ENCODE results near the gene DRC7.
"Not testable (repeated sequence)": the region's sequence is repeated elsewhere in the genome, so short reads cannot be mapped to it uniquely, and the experiment has no call there.

DRC7 gene

DNA sequence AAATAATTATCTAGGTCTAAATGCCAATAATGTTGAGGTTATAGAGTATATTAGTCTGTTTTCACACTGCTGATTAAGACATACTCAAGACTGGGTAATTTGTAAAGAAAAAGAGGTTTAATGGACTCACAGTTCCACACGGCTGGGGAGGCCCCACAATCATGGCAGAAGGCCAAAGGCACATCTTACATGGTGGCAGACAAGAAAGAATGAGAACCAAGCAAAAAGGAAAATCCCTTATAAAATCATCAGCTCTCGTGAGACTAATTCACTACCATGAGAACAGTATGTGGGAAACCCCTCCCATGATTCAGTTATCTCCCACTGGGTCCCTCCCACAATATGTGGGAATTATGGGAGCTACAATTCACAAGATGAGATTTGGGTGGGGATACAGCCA lies 38.1 kb downstream of the DRC7 start:
- no peak for DNase-seq (ENCODE audit: low read depth in 3 of 3, low spot score in 1 of 3)

DNA sequence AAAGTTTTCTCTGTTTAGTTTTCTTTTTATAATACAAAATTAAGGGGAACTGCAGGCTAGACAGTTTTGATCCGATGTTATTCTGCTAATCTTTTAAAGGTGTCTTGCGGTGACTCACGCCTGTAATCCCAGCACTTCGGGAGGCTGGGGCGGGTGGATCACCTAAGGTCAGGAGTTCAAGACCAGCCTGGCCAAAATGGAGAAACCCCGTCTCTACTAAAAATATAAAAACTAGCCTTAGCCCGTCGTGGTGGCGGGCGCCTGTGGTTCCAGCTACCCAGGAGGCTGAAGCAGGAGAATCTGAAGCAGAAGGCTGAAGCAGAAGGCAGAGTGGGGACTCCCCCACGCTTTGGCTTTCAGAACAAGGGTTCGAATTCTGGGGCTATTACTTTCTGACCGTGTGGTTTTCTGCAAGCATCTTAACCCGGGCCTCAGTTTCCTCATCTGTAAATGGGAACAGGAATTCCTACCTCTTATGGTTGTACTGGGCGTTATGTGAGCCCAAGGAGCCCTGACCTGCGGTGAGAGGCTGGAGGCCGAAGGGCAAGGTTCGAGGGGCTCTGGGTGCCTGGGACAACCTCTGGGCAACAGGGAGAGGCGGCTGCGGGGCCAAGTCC lies 39.8 kb downstream of the DRC7 start:
- DNase-seq (ENCODE audit: low read depth in 3 of 3, low spot score in 1 of 3), result no peak

DNA sequence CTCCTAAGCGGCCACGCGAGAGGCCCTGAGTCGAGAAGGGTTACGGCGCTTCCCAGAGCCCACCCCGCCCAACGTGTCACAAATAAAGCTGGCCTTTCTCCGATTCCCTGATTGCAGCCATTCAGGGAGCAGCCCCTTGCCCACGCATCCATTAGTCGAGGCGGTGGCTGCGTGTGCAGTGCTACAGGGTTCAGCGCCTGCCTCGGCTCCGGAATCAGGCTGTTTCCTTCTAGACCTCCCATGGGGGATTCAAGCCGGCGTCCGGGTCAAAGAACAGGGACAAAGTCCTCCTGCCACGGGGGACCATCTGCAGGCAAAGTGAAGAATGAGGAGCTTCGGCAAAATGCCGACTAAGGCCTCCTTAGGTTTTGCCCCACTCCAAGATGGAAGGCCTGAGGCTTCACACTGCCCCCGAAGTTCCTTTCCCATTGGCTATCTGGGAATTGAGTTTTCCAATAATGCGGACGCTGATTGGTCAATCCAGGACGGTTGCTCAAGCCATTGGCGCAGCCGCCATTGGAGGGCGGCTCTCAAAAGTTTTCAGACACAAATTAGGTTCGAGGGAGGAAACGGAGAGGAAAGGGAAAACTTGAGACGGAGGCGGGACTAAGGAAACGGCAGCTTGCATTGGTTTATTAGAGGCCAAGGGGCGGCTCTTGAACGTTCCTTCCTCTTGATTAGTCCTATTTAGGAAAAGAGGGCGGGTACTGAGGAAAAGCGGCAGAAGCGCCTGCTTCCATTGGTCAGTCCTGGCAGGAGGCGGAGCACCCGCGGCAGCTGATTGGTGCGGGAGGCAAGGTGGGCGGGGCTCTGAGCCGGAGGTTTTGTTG lies 40.5 kb downstream of the DRC7 start:
- DNase-seq (ENCODE audit: low read depth in 3 of 3, low spot score in 1 of 3), result peak; percentile 91 to 94 (median 93)

DNA sequence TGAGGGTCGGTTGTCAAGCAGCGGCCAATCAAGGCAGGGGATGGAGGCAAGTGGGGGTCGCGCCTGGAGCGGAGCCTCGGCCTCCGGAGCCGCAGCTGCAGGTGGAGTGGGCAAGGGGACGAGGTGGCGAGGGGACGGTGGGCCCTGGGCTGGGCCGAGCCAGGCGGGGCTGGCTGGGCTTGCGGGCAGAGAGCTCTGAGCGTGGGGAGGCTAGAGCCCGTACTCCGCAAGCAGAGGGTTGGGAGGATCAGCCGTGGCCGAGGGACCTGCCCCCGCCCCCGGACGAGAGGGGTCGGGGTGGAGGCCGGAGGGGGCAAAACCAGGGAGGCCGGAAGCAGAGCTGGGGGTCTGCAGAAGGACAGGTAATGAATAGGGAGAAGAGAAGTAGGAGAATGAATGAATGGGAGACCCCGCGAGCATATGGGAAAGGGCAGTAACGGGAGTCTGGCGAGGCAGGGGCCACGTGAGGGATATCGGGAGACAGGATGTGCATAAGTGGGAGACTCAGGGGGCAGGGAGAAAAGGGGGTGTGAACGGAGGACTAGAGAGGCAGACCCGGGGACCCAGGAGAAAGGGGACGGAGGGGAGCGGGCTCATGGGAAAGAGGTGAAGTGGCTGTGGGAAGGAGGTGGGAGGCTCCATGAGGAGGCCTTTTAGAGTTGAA lies 41.3 kb downstream of the DRC7 start, which contains the start of gene KATNB1:
TSS of gene KATNB1 (plus strand) at position 16 of the 664 bp plus-strand sequence. CDS start 1,474 bp downstream, outside the sequence.
- DNase-seq (ENCODE audit: low read depth in 3 of 3, low spot score in 1 of 3), result no peak

DNA sequence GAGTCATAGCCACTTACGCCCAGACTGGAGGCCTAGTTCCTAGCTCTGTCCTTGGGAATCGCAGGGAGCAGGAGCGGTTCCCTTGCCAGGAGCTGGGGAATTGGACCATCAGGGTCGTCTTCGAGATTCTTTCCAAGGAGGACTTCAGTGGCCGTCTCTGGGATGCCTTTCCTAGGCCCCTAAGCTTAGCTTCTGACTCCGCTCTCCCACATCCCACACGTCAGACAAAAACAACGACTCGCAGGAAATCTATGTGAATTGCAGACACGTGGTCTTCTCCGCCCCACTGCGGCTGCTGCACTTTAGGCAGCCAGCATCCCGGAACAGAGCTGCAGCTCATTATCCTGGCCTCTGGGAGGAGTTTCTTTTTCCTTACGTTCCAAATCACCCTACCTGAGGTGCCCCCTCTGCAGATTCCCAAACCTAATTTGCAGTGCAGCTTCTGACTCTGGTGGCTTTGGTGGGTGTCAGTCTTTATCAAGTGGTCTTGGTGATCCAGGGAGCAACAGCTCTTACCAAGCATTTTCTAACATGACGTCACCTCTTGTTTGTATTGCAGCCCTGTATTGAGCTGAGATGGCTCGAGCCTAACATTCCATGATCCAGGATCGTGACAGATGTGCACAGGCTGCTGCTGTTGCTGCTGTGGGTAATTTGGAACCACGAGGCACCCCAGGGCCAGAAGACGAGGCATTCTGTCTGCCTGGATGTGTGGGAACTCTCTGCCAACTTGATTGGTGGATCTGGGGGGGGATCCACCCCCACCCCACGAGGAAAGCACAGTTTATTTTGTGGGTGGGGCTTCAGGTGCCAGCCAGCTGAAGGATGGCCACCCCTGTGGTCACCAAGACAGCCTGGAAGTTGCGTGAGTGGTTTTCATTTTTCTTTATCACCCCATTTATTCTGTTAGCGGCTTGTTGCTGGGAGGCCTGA lies 42.1 kb downstream of the DRC7 start:
- DNase-seq (ENCODE audit: low read depth in 3 of 3, low spot score in 1 of 3), result no peak

DNA sequence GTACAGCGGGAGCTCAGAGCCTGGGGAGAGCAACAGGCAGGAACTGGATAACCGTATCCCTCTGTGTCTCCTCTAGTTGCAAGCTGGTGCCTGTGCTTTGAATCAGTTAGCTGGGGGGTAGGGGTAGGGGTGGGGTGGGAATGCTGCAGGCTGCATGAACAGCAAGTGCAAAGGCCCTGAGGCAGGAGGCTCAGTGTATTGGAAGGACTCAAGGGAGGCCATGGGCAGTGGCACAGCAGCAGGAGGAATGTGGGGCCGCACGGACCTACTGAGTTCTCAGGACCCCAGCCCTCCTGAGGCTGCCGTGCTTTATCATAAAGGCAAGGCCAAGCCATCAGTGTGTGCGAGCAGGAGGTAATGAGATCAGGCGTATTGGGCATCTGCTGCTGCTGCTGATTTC lies 44.2 kb downstream of the DRC7 start:
- no peak for DNase-seq (ENCODE audit: low read depth in 3 of 3, low spot score in 1 of 3)

DNA sequence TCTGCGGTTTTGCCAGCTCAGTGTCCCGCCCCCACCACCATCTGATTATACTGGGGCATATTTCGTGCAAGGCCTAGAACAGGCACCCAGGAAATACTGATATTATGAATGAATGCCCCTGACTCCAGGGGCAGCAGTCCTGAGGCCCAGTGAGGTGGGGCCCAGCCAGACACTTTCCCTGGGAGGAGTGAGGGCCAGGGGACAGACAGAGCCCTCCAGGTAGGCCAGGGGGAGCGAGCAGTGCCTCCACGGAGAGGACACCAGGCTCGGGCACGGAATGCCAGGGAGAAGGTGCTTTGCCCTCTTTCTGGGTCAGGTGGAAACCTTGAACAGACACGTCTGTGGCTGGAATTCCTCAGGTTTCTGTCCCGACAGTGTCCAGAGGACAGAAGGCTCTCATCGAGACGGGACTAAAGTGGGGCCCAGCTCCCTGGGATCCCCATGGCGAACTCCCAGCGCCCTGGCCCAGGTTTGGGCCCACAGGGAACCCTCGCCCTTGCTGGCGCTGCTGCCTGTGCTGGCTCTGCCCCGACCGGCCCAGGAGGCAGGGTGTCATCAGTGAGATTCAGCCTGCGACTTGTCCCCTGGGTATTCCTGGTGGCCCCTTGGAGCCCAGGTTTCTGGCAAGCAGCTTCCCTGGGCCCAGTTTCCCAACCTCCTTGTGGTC lies 45.3 kb downstream of the DRC7 start:
- no peak for DNase-seq (ENCODE audit: low read depth in 3 of 3, low spot score in 1 of 3)

DNA sequence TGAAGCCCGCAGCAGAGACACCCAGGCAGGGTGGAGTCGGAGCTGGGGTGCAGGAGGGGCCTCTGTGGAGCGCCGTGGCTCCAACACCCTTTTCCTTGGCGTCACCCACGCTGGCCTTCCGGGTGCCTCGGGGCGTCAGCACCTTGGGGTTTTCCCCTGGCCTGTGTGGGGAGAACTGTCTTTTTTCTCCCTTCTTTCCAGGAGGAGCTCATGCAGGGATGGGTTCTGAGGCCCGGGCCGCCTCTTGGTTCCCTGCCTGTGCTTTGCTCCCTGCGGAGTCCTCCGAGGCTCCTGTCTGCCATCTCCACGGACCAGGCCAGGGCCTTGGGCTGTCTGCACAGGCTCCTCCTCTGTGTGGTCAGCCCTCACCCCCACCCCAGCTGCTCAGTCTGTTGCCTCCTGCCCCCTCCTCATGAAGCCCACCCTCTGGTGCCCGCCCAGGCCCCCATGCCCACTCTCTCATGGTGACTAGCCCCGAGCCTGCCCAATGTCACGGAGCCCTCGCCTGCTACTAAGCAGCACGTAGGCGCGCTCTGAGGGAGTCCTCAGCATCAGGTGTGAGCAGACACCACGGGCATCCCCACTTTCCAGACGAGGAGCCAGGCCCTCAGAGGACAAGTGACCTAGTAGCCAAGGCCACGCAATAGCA lies 45.9 kb downstream of the DRC7 start:
- no peak for DNase-seq (ENCODE audit: low read depth in 3 of 3, low spot score in 1 of 3)

DNA sequence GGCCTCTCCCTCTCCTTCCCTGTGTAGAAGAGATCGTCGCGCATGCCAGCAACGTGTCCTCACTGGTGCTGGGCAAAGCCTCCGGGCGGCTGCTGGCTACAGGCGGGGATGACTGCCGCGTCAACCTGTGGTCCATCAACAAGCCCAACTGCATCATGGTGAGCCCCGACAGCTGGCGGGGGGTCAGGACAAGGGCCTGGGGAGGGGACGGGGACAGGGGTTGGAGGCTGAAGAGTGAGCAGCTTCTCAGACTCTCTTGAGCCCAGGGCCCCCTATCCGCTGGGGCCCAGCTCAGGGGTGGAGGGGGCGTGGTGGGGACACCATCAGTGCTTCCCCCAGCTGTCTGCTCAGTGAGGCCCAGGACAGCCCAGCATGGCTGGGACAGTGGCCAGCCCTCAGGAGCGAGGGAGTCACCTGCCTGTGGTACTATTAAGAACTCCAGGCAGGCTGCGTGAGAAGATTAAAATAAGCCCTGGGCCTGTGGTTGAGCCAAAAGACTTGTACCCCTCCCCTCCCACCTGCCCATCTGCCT lies 47.1 kb downstream of the DRC7 start:
- no peak for DNase-seq (ENCODE audit: low read depth in 3 of 3, low spot score in 1 of 3)

DNA sequence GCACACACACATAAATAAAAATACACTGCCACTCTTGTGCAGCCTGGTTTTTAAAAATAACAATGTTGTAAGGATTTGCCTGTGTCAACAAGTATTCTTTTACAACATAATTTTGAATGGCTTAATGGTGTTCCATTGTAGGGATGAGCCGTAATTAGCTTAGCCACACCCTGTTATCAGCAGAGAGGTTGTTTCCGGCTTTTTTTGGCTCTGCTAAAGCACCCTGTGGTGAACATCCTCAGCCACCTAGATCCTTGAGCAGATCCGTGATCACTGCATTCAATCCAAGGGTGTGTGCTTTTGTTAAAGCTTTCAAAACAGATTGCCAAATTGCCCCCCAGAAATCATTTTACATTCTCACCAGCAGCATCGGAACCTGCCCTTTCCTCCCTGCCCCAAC lies 47.9 kb downstream of the DRC7 start:
- no peak for DNase-seq (ENCODE audit: low read depth in 3 of 3, low spot score in 1 of 3)

DNA sequence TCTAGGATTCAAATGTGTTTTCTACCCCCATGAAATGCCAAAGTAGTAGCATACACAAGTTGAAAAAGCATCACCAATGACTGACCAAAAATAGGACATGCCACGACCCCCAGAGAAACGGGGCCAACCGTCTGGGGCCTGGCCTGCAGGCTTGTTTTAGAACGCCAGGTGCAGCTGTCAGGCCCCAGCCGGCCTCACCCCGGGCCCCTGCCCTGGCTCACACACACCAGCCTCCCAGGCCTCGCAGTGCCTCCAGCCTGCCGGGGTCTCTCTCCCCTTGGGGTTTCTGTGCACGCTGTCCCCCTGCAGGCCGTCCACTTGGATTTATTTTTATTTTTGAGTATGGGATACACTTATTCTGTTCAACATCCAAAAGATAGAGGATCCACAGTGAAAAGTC lies 48.9 kb downstream of the DRC7 start:
- DNase-seq (ENCODE audit: low read depth in 3 of 3, low spot score in 1 of 3), result no peak

DNA sequence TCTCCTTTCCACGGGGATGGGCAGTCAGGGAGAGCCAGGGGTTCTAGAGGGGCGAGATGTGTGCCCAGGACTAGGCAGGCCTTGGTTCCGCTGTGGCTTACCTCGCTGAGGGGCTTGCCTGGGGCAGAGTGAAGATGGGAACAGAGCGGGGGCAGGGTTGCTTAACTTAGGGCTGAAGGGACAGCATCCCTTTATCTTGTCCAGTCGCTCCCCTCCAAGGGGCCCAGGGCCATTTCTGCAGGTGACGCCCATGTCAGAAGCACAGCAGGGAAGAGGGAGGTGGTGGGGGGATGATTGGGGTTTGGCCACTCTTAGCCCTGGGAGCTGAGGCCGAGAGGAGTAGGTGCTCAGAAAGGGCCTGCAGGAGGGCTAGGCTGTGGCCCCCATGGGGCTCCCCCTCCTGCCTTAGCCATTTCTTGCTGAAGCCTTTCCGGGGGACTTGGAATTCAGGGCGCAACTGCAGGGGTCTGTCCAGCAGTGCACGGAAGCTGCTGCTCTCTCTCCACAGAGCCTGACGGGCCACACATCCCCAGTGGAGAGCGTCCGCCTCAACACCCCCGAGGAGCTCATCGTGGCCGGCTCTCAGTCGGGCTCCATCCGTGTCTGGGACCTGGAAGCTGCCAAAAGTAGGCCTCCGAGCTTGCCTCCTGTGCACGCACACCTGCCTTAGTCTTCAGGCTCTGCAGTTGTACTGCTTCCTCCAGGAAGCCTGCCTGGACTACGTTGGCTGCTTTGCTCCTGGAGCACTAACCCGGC lies 49.5 kb downstream of the DRC7 start:
- DNase-seq (ENCODE audit: low read depth in 3 of 3, low spot score in 1 of 3), result no peak

DNA sequence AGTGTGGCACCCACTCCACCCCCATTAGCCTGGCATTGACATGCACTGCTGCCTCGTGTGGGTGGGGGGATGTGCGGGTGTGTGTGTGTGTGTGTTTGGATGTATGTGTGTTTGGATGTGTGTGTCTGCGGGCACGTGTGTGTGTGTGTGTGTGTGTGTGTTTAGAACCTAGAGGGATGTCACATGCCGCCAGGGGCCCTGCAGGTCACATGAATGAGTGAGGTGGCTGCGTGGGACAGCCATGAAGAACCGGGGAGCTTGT lies 50.0 kb downstream of the DRC7 start:
- no peak for DNase-seq (ENCODE audit: low read depth in 3 of 3, low spot score in 1 of 3)

DNA sequence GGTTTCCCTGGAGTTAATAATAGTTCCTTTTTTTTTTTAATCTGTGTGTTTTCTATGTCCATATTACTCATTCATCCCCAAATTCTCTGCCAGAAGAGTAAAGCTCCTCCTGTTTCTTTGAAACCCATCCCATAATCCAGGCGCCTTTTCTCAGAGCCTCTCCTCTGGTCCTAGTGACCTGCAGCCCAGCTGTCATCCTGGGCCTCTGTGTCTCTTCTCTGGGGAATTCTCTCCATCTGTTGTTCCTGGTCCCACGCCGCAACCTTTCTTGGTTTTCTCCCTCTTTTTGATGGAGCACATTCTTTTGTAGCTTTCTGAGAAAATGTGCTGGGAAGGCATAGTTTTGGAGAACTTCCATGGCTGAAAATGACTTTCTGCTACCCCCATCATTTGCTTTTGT lies 51.2 kb downstream of the DRC7 start:
- no peak for DNase-seq (ENCODE audit: low read depth in 3 of 3, low spot score in 1 of 3)

DNA sequence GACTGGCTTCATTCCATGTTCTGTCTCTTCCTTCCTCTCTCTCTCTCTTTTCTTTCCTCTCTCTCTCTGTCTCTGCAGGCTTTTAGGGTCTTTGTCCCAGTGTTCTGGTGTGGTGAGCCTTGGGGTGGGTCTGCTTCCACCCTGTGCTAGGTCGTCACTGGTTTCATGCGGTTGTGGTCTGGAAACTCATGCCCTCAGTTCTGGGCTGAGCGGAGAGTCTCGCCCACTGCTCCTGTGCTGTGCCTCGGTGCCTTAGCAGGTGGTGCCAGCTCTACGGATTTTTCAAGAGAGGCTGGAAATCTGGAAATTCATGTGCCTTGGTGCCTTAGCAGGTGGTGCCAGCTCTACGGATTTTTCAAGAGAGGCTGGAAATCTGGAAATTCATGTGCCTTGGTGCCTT lies 51.7 kb downstream of the DRC7 start:
- not testable (repeated sequence) for DNase-seq (ENCODE audit: low read depth in 3 of 3, low spot score in 1 of 3)

DNA sequence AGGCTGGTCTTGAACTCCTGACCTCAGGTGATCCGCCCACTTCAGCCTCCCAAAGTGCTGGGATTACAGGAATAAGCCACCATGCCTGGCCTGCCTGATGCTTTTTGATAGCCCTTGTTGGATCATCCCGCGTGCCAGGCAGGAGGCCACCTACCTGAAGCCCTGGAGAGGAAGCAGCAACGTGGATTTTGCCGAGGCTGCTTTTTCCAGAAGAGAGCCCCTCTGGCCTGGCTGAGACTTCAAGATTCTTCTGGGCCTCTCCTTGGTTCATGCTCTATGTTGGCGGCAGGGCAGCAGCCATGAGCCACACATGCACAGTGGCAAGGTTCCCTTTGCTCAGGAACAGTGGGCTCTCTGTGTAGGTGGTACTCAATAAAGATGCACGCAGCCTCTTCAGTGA lies 52.5 kb downstream of the DRC7 start:
- DNase-seq (ENCODE audit: low read depth in 3 of 3, low spot score in 1 of 3), result no peak

DNA sequence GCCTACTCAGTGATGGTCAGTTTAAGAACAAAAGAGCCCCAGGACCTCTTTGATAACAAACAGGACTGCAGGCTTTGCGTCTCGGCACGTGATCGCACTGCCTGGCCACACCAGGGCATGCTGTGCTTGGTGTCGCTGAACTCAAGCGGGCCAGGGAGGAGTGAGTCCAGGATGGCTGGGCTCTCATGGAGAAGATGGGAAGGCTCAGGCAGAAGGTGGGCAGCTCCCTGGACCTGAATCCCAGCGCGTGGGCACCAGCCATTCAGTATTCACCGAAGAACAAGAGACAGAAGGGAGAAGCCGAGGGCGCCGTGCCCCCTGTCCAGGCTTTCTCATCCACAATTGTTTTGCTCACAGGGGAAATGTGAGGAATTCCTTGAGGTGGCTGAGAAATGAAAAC lies 52.9 kb downstream of the DRC7 start:
- DNase-seq (ENCODE audit: low read depth in 3 of 3, low spot score in 1 of 3), result no peak

DNA sequence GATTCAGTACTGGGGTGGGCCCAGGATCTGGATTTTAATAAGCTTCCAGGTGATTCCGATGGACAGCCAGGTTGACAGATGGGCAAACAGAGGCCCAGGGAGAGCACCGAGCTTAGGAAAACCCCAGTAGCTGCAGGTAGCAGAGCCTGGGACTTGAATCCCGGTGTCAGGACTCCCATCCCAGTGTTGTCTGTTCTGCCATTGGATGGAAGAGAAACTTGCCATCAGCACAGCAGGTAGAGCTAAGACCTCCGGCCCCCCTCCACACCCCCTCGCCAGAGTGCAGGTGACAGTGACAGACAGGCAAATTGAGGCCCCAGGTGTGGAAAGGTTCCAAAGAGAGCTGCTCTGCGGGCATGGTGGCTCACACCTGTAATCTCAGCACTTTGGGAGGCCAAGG lies 53.4 kb downstream of the DRC7 start:
- no peak for DNase-seq (ENCODE audit: low read depth in 3 of 3, low spot score in 1 of 3)

DNA sequence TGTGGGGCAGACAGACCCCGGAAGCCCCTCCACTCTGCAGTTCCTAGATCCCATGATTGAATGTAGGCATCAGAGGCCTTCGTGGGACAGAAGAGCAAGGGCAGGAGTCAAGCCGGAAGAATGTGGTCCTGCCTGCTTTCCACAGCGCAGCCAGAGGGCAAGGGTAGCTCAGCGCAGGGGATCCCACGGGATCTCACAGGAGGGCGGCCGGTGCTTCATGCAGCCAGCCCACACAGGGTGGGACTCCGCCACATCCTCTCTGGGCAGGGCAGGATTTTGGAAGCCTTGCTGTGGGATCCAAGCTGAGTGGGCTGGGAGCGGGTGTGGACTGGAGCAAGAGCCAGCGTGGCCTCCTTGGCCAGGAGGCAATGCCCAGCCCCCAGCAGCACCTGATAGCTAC lies 54.0 kb downstream of the DRC7 start:
- no peak for DNase-seq (ENCODE audit: low read depth in 3 of 3, low spot score in 1 of 3)

Measured in stimulated activated CD4-positive, alpha-beta T cell treated with anti-CD3 and anti-CD28 coated beads, TNF-alpha, amount 100 ng/mL, for 1 hour (primary cell).